HepG2 (cell line): ENCODE measurements around the gene BOD1. TPM values are rescaled to one million over a fixed set of nuclear protein-coding genes. Genes with fewer than 3 reads are reported as not detected.

ENCODE experiments used
- ATAC-seq: fragments of 200-7000 bp; cut with Tn5 transposase; 3 replicates; pipeline ENCODE4 v1.9.1; 2020; ENCODE audit warnings: mild to moderate bottlenecking, moderate library complexity
- BruUV-seq: library from RNA; stranded (reverse); fragments of 400-500 nt; replicated peaks from 2 replicates; lab custom pipeline; 2021; lab: Mats Ljungman, UMichigan
- CTCF ChIA-PET: fragments of 300-600 bp; formaldehyde crosslinking; extraction: SDS; loops from one replicate; lab custom pipeline; 2021; ENCODE audit warnings: low total read pairs, inconsistent platforms, low intra/inter-chr PET ratio; lab: Yijun Ruan, JAX
- POLR2A ChIA-PET: fragments of 350-600 bp; sonication (Branson Sonifier 250); formaldehyde crosslinking; loops from one replicate; lab custom pipeline; 2020; ENCODE audit warnings: antibody characterized with exemption, inconsistent platforms; lab: Yijun Ruan, JAX
- DNase-seq: peaks from one replicate; pipeline ENCODE4 v3.0.0-alpha.2; 2015; ENCODE audit warnings: low spot score
- FAIRE-seq: peaks from 3 replicates; lab custom pipeline; 2011; peaks lifted over from hg19 to GRCh38; lab: Jason Lieb, UNC
- H2AFZ ChIP-seq: one replicate; pipeline ENCODE4 v1.6.1; 2011; ENCODE audit warnings: low read length, inconsistent platforms
- H3K27ac ChIP-seq: fragments of 300-600 bp; 3 replicates; pipeline ENCODE4 v1.8.0; 2011; ENCODE audit warnings: mixed run types, mild to moderate bottlenecking, mixed read lengths, low read length, inconsistent platforms; ENCODE audit not compliant: insufficient read depth; ENCODE audit errors: extremely low read length
- H3K27me3 ChIP-seq, 2 experiments: fragments of 200-600 bp in 1 of 2; 2 replicates in 1 of 2; 3 replicates in 1 of 2; pipeline versions ENCODE4 v1.6.0 to v1.8.0; 2011; ENCODE audit warnings: low read length in 2 of 2, mild to moderate bottlenecking in 2 of 2, moderate library complexity in 2 of 2, inconsistent platforms in 1 of 2; ENCODE audit not compliant: insufficient read depth in 2 of 2, control insufficient read depth in 1 of 2
- H3K36me3 ChIP-seq, 2 experiments: fragments of 200-600 bp in 1 of 2; replicated peaks in 1 of 2; 2 replicates in 1 of 2; 3 replicates in 1 of 2; pipeline versions ENCODE4 v1.5.1 to v1.8.0; 2011; ENCODE audit warnings: low read length in 2 of 2, inconsistent platforms in 1 of 2; ENCODE audit not compliant: insufficient read depth in 2 of 2, control insufficient read depth in 1 of 2
- H3K4me1 ChIP-seq: 2 replicates; pipeline ENCODE4 v1.5.1; 2012; ENCODE audit warnings: low read length, inconsistent platforms; ENCODE audit not compliant: insufficient read depth
- H3K4me2 ChIP-seq: 2 replicates; pipeline ENCODE4 v1.6.0; 2011; ENCODE audit warnings: low read depth, low read length, inconsistent platforms
- H3K4me3 ChIP-seq, 3 experiments: fragments of 200-600 bp in 1 of 3; sonication (generic), shearing (Covaris generic) in 1 of 3; replicated peaks in 1 of 3; 2 replicates each; pipeline ENCODE4 v1.5.1; 2011 to 2016; ENCODE audit warnings: low read length in 3 of 3, inconsistent platforms in 2 of 3, low read depth in 2 of 3, mild to moderate bottlenecking in 2 of 3, control low read depth in 1 of 3, mixed read lengths in 1 of 3; ENCODE audit not compliant: insufficient read depth in 1 of 3
- H3K79me2 ChIP-seq: one replicate; pipeline ENCODE4 v1.6.1; 2011; ENCODE audit warnings: low read length, inconsistent platforms; ENCODE audit not compliant: insufficient read depth
- H3K9ac ChIP-seq: 2 replicates; pipeline ENCODE4 v1.6.0; 2011; ENCODE audit warnings: mild to moderate bottlenecking, low read depth, low read length, inconsistent platforms; ENCODE audit not compliant: insufficient read depth
- H3K9me3 ChIP-seq: 2 replicates; pipeline ENCODE4 v1.5.1; 2012; ENCODE audit warnings: mild to moderate bottlenecking, low read length
- H4K20me1 ChIP-seq: 2 replicates; pipeline ENCODE4 v1.6.0; 2011; ENCODE audit warnings: inconsistent platforms, mild to moderate bottlenecking, low read length, moderate library complexity; ENCODE audit not compliant: insufficient read depth
- KDM1A ChIP-seq: IDR thresholded peaks from 2 replicates; pipeline ENCODE4 v1.6.1; 2016; ENCODE audit warnings: missing compliant biosample characterization
- TBP ChIP-seq: sonication (generic); formaldehyde crosslinking; IDR thresholded peaks from 2 replicates; pipeline ENCODE4 v1.5.0; 2020; ENCODE audit warnings: missing genetic modification reagents
- ZKSCAN1 ChIP-seq: fragments of 150-350 bp; IDR thresholded peaks from 2 replicates; pipeline ENCODE4 v1.6.1; 2014; ENCODE audit warnings: low read length
- ZNF629 ChIP-seq: sonication (generic); formaldehyde crosslinking; conservative IDR thresholded peaks from 2 replicates; pipeline ENCODE4 v1.5.0; 2020; ENCODE audit warnings: missing genetic modification reagents
- ZNF720 ChIP-seq: sonication (generic); formaldehyde crosslinking; IDR thresholded peaks from 2 replicates; pipeline ENCODE4 v1.4.0; 2020; ENCODE audit warnings: missing genetic modification reagents
- WGBS: methylation state at CpG from one replicate; pipeline ENCODE4 v1.1.6; 2017; ENCODE audit warnings: low lambda C conversion rate; 5-methylcytosine and 5-hydroxymethylcytosine counted together
- in situ Hi-C: cut with HindIII; loops from 2 replicates; pipeline ENCODE4 v1.10.0; 2017; ENCODE audit warnings: low pct_unique_long_range_greater_than_20kb; ENCODE audit not compliant: extremely low pct_ligation_motif_present
- intact Hi-C: fragments of 100-400 bp; cut with micrococcal nuclease; formaldehyde crosslinking; loops from one replicate; pipeline ENCODE4 v1.10.0; 2022; ENCODE audit not compliant: unreplicated experiment
- polyA plus RNA-seq, 8 experiments: library from polyadenylated mRNA; depleted of rRNA in 3 of 8; stranded (reverse) in 7 of 8; unstranded in 1 of 8; fragments of >200 nt; fragmentation: Illumina TruSeq in 4 of 8; extraction: Trizol in 4 of 8; gene quantifications; 2 replicates each; pipeline versions ENCODE4 v1.2.1 to v1.2.3, GENCODE V29; 2011 to 2016; ENCODE audit warnings: low read depth in 4 of 8, missing spikeins in 1 of 8, mixed read lengths in 1 of 8; ENCODE audit not compliant: insufficient read depth in 1 of 8
- total RNA-seq, 5 experiments: library from RNA; depleted of rRNA; stranded (reverse); fragments of >200 nt; fragmentation: Illumina TruSeq; extraction: Trizol; gene quantifications; 2 replicates each; pipeline ENCODE4 v1.2.3, GENCODE V29; 2016; ENCODE audit warnings: low read depth in 1 of 5
- TF ChIP-seq, protein P1 (sequence below): sonication (generic); formaldehyde crosslinking; conservative IDR thresholded peaks from 2 replicates; pipeline ENCODE4 v1.8.1; 2023; ENCODE audit warnings: missing genetic modification reagents

BOD1 gene
- total and polyA plus RNA-seq, 2 of the 13 experiments (the other 11 are each of a cell fraction or from before 2014, with no cell fraction given), result 81.5 to 103 TPM

DNA sequence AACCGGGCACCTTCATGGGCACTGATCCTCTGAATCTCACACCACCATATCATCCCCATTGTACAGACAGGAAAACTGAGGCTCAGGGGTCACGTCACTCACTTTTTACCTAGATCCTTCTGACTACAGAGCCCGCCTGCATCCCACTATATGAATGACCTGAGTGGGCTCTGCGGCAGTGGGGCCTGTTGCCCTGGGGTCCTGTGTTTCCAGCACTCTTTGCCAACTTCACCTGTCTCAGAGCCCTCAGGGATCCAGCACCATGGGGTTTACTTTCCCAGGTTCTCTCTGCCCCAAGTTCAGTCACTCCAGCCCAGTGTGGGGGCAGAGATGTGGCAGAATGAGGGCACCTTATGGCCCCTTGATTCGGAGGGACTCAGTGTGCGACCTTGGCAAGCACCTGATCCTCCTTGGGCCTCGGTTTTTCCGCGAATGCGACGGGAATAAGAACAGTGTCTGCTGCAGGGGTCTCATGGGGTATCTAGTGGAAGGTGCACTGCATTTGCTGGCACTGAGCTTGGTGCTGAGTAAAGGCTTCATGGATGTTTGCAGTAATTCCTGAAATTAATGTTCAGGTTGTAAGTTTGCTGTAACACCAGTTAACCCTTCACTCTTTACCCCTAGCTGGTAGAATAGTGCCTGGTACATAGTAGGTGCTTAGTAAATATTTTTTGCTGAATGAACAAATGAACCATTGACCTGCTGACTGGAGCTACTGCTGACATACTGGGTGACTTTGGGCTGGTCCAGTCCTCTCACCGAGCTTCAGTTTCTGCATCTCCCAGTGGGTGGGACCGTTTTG, 47.1 kb upstream of the BOD1 start:
- 80% methylated on average over 13 of the region's 13 CpGs for WGBS
- peak overlapping the region; percentile 34; the same call in 1 of the 2 replicates for H3K4me2 ChIP-seq
- CTCF ChIA-PET, result no interaction called here

More for the DNA sequence above, 47.1 kb upstream of the BOD1 start:
- Histone ChIP-seq H3K4me1 (peaks cover 27% of the 10 kb centered on the region), H3K79me2 (no peaks in the 10 kb centered on the region), H2AFZ (no peak overlapping the region), H3K9me3 (no peaks in the 10 kb centered on the region), H3K9ac (no peak overlapping the region)
- POLR2A ChIA-PET, result no interaction called here
- TF ChIP-seq ZKSCAN1 (peak; percentile 64; the same call in 1 of the 2 replicates), ZNF720 (CRISPR knock-in tag) (no peak), TBP (CRISPR knock-in tag) (no peak), ZNF629 (CRISPR knock-in tag) (peak; percentile 93), KDM1A (CRISPR knock-in tag) (0 out of 2 replicates have a peak, but pooled peaks have one; percentile 14)
- TF ChIP-seq, protein P1, sequence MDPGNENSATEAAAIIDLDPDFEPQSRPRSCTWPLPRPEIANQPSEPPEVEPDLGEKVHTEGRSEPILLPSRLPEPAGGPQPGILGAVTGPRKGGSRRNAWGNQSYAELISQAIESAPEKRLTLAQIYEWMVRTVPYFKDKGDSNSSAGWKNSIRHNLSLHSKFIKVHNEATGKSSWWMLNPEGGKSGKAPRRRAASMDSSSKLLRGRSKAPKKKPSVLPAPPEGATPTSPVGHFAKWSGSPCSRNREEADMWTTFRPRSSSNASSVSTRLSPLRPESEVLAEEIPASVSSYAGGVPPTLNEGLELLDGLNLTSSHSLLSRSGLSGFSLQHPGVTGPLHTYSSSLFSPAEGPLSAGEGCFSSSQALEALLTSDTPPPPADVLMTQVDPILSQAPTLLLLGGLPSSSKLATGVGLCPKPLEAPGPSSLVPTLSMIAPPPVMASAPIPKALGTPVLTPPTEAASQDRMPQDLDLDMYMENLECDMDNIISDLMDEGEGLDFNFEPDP (CRISPR knock-in tag), result 0 out of 2 replicates have a peak, but pooled peaks have one; percentile 26
- TF ChIP-seq, all 625 proteins: peak for 4
- no TSS peak for BruUV-seq
- ATAC-seq, result no peak
- no peak overlapping the region for H3K27ac ChIP-seq
- H3K4me3 ChIP-seq, result no peak overlapping the region
- H3K27me3 ChIP-seq, result peaks cover 0 to 4% of the 10 kb centered on the region in 2 experiments; a peak in 1 of 5 replicates
- intact Hi-C loops (no loop called here), in situ Hi-C loops (no loop called here)
- no peaks in the 10 kb centered on the region for H3K36me3 ChIP-seq
- no peak for DNase-seq
- no peaks in the 10 kb centered on the region for H4K20me1 ChIP-seq
- no peak for FAIRE-seq
